ENCODE measurements around the gene PRKG1. TPM values are rescaled to one million over a fixed set of nuclear protein-coding genes. Genes with fewer than 3 reads are reported as not detected.

Gene PRKG1
- total RNA-seq, 2 donors from 2014 or later = 17.8 to 31.1 TPM

DNA sequence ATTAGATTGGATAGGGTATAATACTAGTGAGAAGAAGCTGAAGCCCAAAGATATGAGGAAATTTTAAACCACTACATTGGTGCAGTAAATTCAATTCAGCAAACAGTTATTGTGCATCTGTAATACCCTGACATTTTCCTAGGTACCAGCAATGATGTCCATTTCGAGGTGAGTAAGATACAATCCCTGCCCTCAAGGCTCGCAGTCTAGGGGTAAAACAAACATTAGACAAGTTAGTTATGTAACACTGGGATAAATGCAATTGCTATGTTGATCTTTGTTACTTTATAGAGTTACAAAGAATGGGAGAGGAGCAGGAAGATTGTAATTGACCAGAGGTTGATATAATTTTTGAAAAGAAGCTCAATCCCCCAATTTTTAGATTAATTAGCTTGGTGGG is 168.1 kb downstream of the PRKG1 start:
- peak overlapping the region in 1 of 2 donors; percentile 66 for H3K27ac ChIP-seq
- no peak overlapping the region for H3K4me3 ChIP-seq
- no peaks in the 10 kb centered on the region for H3K27me3 ChIP-seq
- TF ChIP-seq, protein P1, sequence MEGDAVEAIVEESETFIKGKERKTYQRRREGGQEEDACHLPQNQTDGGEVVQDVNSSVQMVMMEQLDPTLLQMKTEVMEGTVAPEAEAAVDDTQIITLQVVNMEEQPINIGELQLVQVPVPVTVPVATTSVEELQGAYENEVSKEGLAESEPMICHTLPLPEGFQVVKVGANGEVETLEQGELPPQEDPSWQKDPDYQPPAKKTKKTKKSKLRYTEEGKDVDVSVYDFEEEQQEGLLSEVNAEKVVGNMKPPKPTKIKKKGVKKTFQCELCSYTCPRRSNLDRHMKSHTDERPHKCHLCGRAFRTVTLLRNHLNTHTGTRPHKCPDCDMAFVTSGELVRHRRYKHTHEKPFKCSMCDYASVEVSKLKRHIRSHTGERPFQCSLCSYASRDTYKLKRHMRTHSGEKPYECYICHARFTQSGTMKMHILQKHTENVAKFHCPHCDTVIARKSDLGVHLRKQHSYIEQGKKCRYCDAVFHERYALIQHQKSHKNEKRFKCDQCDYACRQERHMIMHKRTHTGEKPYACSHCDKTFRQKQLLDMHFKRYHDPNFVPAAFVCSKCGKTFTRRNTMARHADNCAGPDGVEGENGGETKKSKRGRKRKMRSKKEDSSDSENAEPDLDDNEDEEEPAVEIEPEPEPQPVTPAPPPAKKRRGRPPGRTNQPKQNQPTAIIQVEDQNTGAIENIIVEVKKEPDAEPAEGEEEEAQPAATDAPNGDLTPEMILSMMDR (IDR thresholded peaks at IDR 0.05) = no peak
- no peaks in the 10 kb centered on the region for H3K36me3 ChIP-seq
- DNase-seq (ENCODE audit: low spot score) = no peak
- no peaks in the 10 kb centered on the region for H3K9me3 ChIP-seq
- H3K4me1 ChIP-seq = peaks cover 0 to 60% of the 10 kb centered on the region in 2 donors

DNA sequence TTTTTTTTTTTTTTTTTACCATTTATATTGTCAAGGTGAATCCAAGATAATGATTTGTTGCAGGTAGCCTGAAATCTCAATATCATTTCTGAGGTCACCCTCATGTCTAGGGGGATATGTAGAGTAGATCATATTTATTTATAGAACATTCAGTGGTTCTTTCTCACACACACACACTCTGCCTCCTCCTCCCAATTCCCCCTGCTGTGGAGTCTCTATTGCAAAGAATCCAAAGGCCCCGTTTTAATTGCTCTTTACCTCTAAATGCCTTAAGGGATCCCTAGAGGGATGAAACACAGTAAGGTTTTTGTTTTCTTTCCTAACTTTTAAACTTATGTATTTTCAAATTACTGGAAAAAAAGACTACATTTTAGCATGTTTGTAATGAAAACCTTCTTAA is 170.0 kb downstream of the PRKG1 start:
- TF ChIP-seq, protein P1 (IDR thresholded peaks at IDR 0.05) = no peak
- DNase-seq (ENCODE audit: low spot score) = no peak
- no peaks in the 10 kb centered on the region for H3K36me3 ChIP-seq
- H3K4me3 ChIP-seq = peak overlapping the region in 1 of 2 donors; percentile 13
- peaks cover 0 to 51% of the 10 kb centered on the region in 2 donors for H3K4me1 ChIP-seq
- no peaks in the 10 kb centered on the region for H3K27me3 ChIP-seq
- H3K27ac ChIP-seq = peak overlapping the region; percentile 38 to 69
- no peaks in the 10 kb centered on the region for H3K9me3 ChIP-seq

DNA sequence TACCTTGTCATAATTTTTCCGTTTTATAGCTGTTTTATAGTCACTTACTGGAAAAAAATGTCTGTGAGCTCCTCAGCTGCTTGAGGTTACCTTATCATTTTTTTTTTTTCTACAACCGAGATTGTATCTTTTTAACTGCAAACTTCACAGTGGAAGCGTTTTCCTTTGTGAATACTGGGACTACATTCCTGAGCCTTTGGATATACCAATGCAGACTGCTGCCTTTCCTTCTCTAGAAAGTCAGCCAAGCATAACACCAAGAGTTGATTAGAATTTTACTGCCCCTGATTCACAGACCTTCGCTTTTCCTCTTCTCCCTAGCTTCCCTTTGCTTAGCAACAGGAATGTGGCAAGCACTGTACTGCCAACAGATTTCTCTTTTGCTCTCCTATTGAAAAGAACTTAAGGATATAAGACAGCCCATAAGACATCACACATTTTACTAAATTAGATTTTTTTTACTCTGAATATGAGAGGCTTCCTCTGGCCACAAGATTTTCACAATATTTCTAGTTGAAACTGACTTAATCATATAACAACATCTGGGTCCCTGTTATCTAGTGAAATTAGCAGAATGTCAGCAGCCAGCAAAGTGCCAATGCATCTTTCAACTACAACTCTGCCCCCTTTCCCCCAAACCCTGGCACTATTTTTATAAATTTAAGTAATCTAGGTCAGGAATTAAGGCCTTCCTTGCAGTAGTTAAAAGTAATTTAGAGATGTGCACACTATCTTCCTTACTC is 170.6 kb downstream of the PRKG1 start:
- Histone ChIP-seq H3K9me3 (no peaks in the 10 kb centered on the region), H3K4me3 (peak overlapping the region in 1 of 2 donors; percentile 13), H3K27ac (peak overlapping the region; percentile 38 to 69), H3K27me3 (no peaks in the 10 kb centered on the region), H3K36me3 (no peaks in the 10 kb centered on the region), H3K4me1 (peaks cover 0 to 50% of the 10 kb centered on the region in 2 donors)
- TF ChIP-seq, protein P1 (IDR thresholded peaks at IDR 0.05) = no peak
- DNase-seq (ENCODE audit: low spot score) = no peak

DNA sequence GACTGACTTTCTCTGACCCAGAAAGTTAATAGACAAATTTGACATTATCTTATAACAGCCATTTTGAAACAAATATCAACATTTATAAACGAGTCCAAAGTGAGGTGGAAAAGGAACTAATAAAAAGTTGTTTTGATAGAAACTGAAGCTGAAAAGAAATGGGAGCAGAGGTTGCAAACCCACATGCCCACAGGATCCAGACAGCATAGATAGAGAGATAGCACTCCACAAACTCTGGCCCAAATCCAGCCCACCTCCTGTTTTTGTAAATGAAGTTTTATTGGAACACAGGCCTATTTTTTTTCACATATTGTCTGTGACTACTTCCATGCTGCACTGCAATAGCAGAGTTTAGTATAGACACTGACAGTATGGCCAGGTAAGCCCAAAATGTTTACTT is 171.9 kb downstream of the PRKG1 start:
- no peak for DNase-seq (ENCODE audit: low spot score)
- Histone ChIP-seq H3K27ac (no peak overlapping the region), H3K27me3 (no peaks in the 10 kb centered on the region), H3K36me3 (no peaks in the 10 kb centered on the region), H3K4me1 (peaks cover 0 to 63% of the 10 kb centered on the region in 2 donors), H3K9me3 (no peaks in the 10 kb centered on the region), H3K4me3 (no peak overlapping the region)
- TF ChIP-seq, protein P1 (IDR thresholded peaks at IDR 0.05) = no peak

DNA sequence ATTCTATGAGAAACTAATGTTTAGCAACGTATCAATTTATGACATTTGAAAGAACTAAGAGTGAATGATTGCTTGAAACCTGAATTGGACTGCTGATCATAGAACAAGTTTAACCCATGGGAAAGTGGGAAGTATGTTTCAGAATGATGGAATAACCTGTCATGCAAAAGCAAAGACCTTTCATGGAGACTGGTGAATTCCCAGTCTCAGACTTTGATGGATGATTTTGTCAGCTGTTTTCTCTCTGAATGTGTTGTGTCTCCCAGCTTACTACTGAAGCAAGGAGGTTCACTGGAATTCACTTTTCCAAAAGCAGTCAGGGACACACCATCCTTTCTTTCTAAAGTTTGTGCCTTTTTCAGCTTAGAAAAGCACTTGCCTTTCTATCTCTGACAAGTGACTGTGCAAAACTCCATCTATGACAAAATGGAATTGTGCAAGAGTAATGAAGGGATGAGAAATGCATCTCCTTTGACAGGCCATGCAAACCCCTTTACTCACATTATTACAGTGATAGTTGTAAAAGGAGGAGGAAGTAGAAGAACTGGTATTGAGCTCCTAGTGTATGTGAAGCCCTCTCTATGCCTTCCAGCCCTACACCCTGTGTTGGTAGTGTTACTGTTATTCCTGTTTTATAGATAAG is 176.1 kb downstream of the PRKG1 start:
- H3K27ac ChIP-seq = no peak overlapping the region
- H3K4me1 ChIP-seq = peaks cover 0 to 36% of the 10 kb centered on the region in 2 donors
- DNase-seq (ENCODE audit: low spot score) = no peak
- H3K4me3 ChIP-seq = no peak overlapping the region
- no peaks in the 10 kb centered on the region for H3K27me3 ChIP-seq
- no peaks in the 10 kb centered on the region for H3K9me3 ChIP-seq
- no peaks in the 10 kb centered on the region for H3K36me3 ChIP-seq
- TF ChIP-seq, protein P1 (IDR thresholded peaks at IDR 0.05) = no peak

Data from right atrium auricular region (tissue), 2 donors.